Lower leg skin (tissue), 3 donors: ENCODE results near the gene ANKH.

ENCODE experiments used
- CTCF ChIP-seq, 3 donors: fragments of 450-650 bp; IDR thresholded peaks; one replicate each; pipeline ENCODE4 v1.5.1; 2016; ENCODE audit warnings: antibody characterized with exemption in 3 of 3, mild to moderate bottlenecking in 3 of 3, moderate library complexity in 2 of 3
- POLR2A ChIP-seq, 2 donors: fragments of 450-650 bp; IDR thresholded peaks; one replicate each; pipeline ENCODE4 v1.6.1; 2016 to 2017; ENCODE audit warnings: antibody characterized with exemption in 2 of 2, mild to moderate bottlenecking in 1 of 2, moderate library complexity in 1 of 2

GRCh38 chr5:14737291-14737690 is 134.3 kb downstream of the ANKH start:
- TF ChIP-seq POLR2A (IDR thresholded peaks at IDR 0.05) (no peak), CTCF (IDR thresholded peaks at IDR 0.05) (no peak)
